Naive thymus-derived CD4-positive, alpha-beta T cell (primary cell): ENCODE data around the gene PARG. TPM values are rescaled to one million over a fixed set of nuclear protein-coding genes. Genes with fewer than 3 reads are reported as not detected.

ENCODE experiments used
- ATAC-seq: fragments of 150-1000 bp; cut with Tn5 transposase; 2 replicates; pipeline ENCODE4 v1.10.0; 2021; ENCODE audit warnings: mild to moderate bottlenecking, moderate library complexity
- CTCF ChIA-PET: fragments of 350-600 bp; sonication (Branson Sonifier 250); formaldehyde crosslinking; loops from one replicate; lab custom pipeline; 2021; ENCODE audit warnings: antibody characterized with exemption; lab: Charles Lee
- POLR2A ChIA-PET: fragments of 350-600 bp; sonication (Branson Sonifier 250); formaldehyde crosslinking; loops from one replicate; lab custom pipeline; 2021; ENCODE audit warnings: antibody characterized with exemption, inconsistent platforms; lab: Charles Lee
- DNase-seq, 9 donors: peaks; one replicate each; pipeline versions ENCODE4 v3.0.0 to v3.0.0-alpha.2; 2020 to 2022; ENCODE audit warnings: mixed read lengths in 1 of 9
- H3K27ac ChIP-seq: one replicate; pipeline ENCODE4 v1.7.0; 2013; ENCODE audit warnings: mild to moderate bottlenecking, low read depth, low read length, moderate library complexity
- H3K27me3 ChIP-seq, 2 donors: one replicate each; pipeline ENCODE4 v1.7.0; 2013; ENCODE audit warnings: low read length in 2 of 2, mild to moderate bottlenecking in 2 of 2, moderate library complexity in 2 of 2; ENCODE audit not compliant: control insufficient read depth in 2 of 2, insufficient read depth in 2 of 2
- H3K36me3 ChIP-seq, 3 experiments: 1 replicate in 2 of 3; 2 replicates in 1 of 3; pipeline ENCODE4 v1.7.0; 2013; ENCODE audit warnings: low read length in 3 of 3, mild to moderate bottlenecking in 3 of 3, moderate library complexity in 1 of 3; ENCODE audit not compliant: insufficient read depth in 3 of 3, control insufficient read depth in 2 of 3
- H3K4me1 ChIP-seq, 2 donors: one replicate each; pipeline ENCODE4 v1.7.0; 2013; ENCODE audit warnings: low read length in 2 of 2, mild to moderate bottlenecking in 2 of 2, moderate library complexity in 1 of 2; ENCODE audit not compliant: control insufficient read depth in 2 of 2, insufficient read depth in 2 of 2
- H3K4me3 ChIP-seq: 2 replicates; pipeline ENCODE4 v1.7.0; 2013; ENCODE audit warnings: mild to moderate bottlenecking, low read length
- H3K9me3 ChIP-seq, 3 experiments: 1 replicate in 2 of 3; 2 replicates in 1 of 3; pipeline ENCODE4 v1.7.0; 2013; ENCODE audit warnings: low read length in 3 of 3; ENCODE audit not compliant: control insufficient read depth in 2 of 3
- H3K27ac Mint-ChIP-seq, 9 donors: one replicate each; pipeline ENCODE4 v1.8.0; 2020 to 2022; ENCODE audit warnings: mixed read lengths in 9 of 9, mild to moderate bottlenecking in 8 of 9, moderate library complexity in 5 of 9, inconsistent platforms in 2 of 9
- H3K27me3 Mint-ChIP-seq, 5 donors: one replicate each; pipeline ENCODE4 v1.8.0; 2021 to 2022; ENCODE audit warnings: mixed read lengths in 5 of 5, mild to moderate bottlenecking in 1 of 5
- H3K36me3 Mint-ChIP-seq, 5 donors: one replicate each; pipeline ENCODE4 v1.8.0; 2020 to 2022; ENCODE audit warnings: mixed read lengths in 5 of 5, mild to moderate bottlenecking in 3 of 5, inconsistent platforms in 1 of 5
- H3K4me1 Mint-ChIP-seq, 7 donors: one replicate each; pipeline ENCODE4 v1.8.0; 2020 to 2022; ENCODE audit warnings: mixed read lengths in 7 of 7, mild to moderate bottlenecking in 3 of 7, inconsistent platforms in 1 of 7
- H3K4me3 Mint-ChIP-seq, 10 donors: one replicate each; pipeline ENCODE4 v1.8.0; 2020 to 2022; ENCODE audit warnings: mild to moderate bottlenecking in 10 of 10, mixed read lengths in 10 of 10, moderate library complexity in 6 of 10, inconsistent platforms in 2 of 10
- H3K9me3 Mint-ChIP-seq, 11 donors: one replicate each; pipeline ENCODE4 v1.8.0; 2020 to 2022; ENCODE audit warnings: mixed read lengths in 11 of 11, mild to moderate bottlenecking in 4 of 11, inconsistent platforms in 1 of 11, moderate library complexity in 1 of 11
- intact Hi-C, 2 donors: fragments of 100-400 bp; cut with micrococcal nuclease; formaldehyde crosslinking; loops; one replicate each; pipeline ENCODE4 v1.15.1; 2023
- polyA plus RNA-seq, 2 donors: library from polyadenylated mRNA; unstranded; fragments of 300-500 nt; fragmentation: Illumina TruSeq; gene quantifications; one replicate each; pipeline ENCODE4 v1.2.3, GENCODE V29; 2021
- total RNA-seq, 6 experiments: library from RNA in 5 of 6; stranded (reverse) in 5 of 6; gene quantifications; 1 replicate in 5 of 6; 2 replicates in 1 of 6; pipeline ENCODE4 v1.2.3 and lab custom pipeline; 2021 to 2026

PARG gene
- total and polyA plus RNA-seq, 7 experiments from 2014 or later = 11.4 to 48.2 (median 33.9) TPM

DNA sequence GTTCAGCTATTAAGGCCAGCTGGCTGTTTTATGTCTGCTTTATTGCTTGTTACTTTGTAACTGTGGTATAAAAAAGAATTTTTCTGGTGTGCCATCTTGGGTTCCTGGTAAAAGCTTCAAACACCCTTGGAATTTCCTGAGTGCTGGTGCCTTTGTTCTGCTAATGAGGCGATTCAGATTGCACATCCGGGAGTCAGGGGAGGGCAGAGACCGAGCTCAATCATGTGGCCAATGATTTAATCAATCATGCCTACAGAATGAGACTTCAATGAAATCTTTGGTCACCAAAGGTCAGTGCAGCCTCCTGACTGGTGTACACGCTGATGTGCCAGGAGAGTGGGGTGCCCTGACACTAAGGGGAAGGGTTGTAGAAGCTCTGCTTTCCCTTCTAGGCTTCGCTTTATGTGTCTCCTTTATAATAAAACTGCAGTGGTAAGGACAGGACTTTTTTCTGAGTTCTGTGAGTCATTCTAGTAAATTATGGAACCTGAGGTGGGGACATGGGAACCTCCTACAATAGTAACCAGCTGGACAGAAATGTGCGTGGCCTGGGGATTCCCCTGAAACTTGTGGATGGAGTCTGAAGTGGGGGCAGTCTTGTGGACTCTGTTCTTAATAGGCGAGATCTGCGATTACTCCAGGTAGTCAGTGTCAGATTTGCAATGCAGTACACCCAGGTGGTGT, 110.3 kb downstream of the PARG start:
- peaks cover 8 to 68% (median 45%) of the 10 kb centered on the region in 5 donors for H3K36me3 Mint-ChIP-seq
- CTCF ChIA-PET = no interaction called here
- H3K9me3 Mint-ChIP-seq = no peaks in the 10 kb centered on the region
- Histone ChIP-seq H3K4me1 (no peaks in the 10 kb centered on the region), H3K27ac (no peak overlapping the region), H3K36me3 (peaks cover 0 to 28% (median 0%) of the 10 kb centered on the region in 3 experiments), H3K4me3 (no peak overlapping the region), H3K9me3 (no peaks in the 10 kb centered on the region), H3K27me3 (no peaks in the 10 kb centered on the region)
- intact Hi-C loops = no loop called here
- H3K27ac Mint-ChIP-seq = no peak overlapping the region
- ATAC-seq = no peak
- no peak for DNase-seq
- H3K4me1 Mint-ChIP-seq = peaks cover 0 to 10% (median 3%) of the 10 kb centered on the region in 7 donors
- H3K27me3 Mint-ChIP-seq = no peaks in the 10 kb centered on the region
- no peak overlapping the region for H3K4me3 Mint-ChIP-seq
- POLR2A ChIA-PET = no interaction called here

DNA sequence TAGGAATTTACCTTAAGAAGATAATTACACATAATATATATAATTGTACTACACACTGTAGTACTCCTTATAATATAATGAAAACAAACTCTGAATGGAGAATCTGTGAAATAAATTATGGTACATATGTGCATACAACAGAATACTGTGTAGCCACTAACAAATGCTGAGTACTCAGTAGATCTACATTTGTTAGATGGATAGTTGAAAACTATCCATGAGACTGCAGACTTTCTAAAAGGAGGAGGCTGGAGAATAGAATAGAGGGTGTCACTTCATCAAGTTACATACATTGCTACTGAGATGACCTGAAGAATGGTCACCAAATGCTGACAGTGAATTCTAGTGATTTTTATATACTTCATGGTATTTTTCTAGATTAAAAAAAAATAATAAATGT, 111.0 kb downstream of the PARG start:
- H3K4me3 Mint-ChIP-seq = no peak overlapping the region
- H3K36me3 ChIP-seq = peaks cover 0 to 30% (median 0%) of the 10 kb centered on the region in 3 experiments
- H3K4me1 Mint-ChIP-seq = peaks cover 0 to 10% (median 3%) of the 10 kb centered on the region in 7 donors
- intact Hi-C loops = no loop called here
- ChIA-PET CTCF (no interaction called here), POLR2A (no interaction called here)
- no peaks in the 10 kb centered on the region for H3K9me3 ChIP-seq
- peaks cover 12 to 74% (median 51%) of the 10 kb centered on the region in 5 donors for H3K36me3 Mint-ChIP-seq
- no peaks in the 10 kb centered on the region for H3K9me3 Mint-ChIP-seq
- H3K27me3 Mint-ChIP-seq = no peaks in the 10 kb centered on the region
- no peaks in the 10 kb centered on the region for H3K27me3 ChIP-seq
- DNase-seq (no peak), ATAC-seq (no peak)
- no peaks in the 10 kb centered on the region for H3K4me1 ChIP-seq
- H3K27ac Mint-ChIP-seq = no peak overlapping the region
- no peak overlapping the region for H3K4me3 ChIP-seq
- no peak overlapping the region for H3K27ac ChIP-seq

DNA sequence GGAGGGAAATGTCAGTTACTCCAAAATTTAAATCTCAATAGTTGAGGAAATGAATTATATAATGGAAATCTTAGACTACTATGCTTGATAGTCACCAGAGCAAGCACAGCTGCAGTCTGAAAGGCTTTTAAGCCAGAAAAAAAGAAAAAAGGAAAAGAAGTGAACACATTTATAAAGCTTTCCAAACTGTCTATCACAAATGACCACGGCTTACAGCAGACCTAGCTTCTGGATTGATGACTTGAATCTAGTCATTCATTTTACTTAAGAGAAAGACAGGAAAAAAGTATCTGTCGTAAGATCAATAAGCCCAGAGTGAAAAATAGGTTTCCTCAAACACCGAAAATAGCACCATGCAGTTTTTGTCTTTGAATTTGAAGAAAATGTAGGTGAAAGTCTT, 111.8 kb downstream of the PARG start:
- no peaks in the 10 kb centered on the region for H3K9me3 Mint-ChIP-seq
- intact Hi-C loops = no loop called here
- peaks cover 0 to 29% (median 0%) of the 10 kb centered on the region in 3 experiments for H3K36me3 ChIP-seq
- no peaks in the 10 kb centered on the region for H3K9me3 ChIP-seq
- ChIA-PET CTCF (no interaction called here), POLR2A (no interaction called here)
- no peaks in the 10 kb centered on the region for H3K27me3 Mint-ChIP-seq
- no peak overlapping the region for H3K27ac ChIP-seq
- ATAC-seq = no peak
- no peak for DNase-seq
- H3K36me3 Mint-ChIP-seq = peaks cover 10 to 76% (median 54%) of the 10 kb centered on the region in 5 donors
- H3K4me3 ChIP-seq = no peak overlapping the region
- H3K27ac Mint-ChIP-seq = peak overlapping the region in 1 of 9 donors; percentile 49
- H3K27me3 ChIP-seq = no peaks in the 10 kb centered on the region
- H3K4me3 Mint-ChIP-seq = no peak overlapping the region
- no peaks in the 10 kb centered on the region for H3K4me1 ChIP-seq
- H3K4me1 Mint-ChIP-seq = peaks cover 0 to 10% (median 3%) of the 10 kb centered on the region in 7 donors

DNA sequence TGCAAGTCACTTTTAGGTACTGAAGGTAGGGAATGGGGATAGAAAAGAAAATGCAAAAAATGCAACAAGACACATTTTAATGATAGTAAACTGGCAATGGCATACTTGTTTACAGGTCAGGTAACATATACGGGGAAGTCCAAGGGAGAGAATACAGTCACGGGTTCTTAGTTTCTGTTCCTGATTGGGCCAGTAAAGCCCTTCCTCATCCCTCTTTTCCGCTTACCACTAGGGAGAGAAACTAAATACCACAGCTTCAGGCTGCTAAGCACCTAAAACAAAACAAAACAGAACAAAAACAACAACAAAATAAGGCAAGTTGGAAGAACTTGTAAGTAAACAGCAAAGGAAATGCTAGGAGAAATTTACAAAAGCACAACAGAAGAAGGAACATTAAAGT, 114.5 kb downstream of the PARG start:
- peaks cover 0 to 10% (median 3%) of the 10 kb centered on the region in 7 donors for H3K4me1 Mint-ChIP-seq
- CTCF ChIA-PET = no interaction called here
- Histone ChIP-seq H3K27ac (no peak overlapping the region), H3K36me3 (peaks cover 0 to 28% (median 0%) of the 10 kb centered on the region in 3 experiments), H3K9me3 (no peaks in the 10 kb centered on the region), H3K4me1 (no peaks in the 10 kb centered on the region), H3K27me3 (no peaks in the 10 kb centered on the region), H3K4me3 (no peak overlapping the region)
- ATAC-seq (no peak), DNase-seq (no peak)
- H3K27ac Mint-ChIP-seq = no peak overlapping the region
- intact Hi-C loops = no loop called here
- no peak overlapping the region for H3K4me3 Mint-ChIP-seq
- POLR2A ChIA-PET = no interaction called here
- peaks cover 10 to 71% (median 60%) of the 10 kb centered on the region in 5 donors for H3K36me3 Mint-ChIP-seq
- no peaks in the 10 kb centered on the region for H3K9me3 Mint-ChIP-seq
- no peaks in the 10 kb centered on the region for H3K27me3 Mint-ChIP-seq

DNA sequence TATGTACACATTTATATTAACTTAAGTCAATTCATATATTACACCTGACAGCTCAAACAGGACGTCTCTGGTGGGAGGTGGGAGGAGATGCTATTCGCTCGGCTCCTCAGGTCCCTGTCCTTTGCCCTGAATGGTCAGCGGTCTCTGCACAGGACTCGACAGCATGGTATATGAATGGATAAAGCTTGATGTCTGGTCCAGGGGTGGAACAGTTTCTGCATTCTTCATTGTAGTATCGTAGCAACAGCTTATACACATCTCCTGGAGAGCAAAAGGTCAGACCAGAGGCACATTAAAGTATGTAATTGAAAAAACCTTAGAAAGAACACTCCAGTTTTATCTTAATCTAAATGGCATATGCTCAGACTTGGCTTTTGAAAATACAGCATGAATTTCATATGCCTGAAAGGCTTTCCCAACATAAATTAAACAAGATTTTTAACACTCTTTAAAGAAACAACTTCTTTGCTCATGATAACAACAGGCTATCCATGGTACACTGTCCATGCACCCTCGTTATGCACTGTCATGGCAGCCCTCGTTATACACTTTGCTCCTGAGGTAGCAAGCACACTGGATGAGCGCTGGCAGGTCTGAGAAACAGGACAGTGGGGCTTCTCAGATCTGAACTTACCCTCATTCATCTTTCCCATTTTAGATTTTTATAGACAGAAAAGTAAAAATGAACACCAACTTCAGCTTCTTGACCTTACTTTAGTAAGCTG, 122.4 kb downstream of the PARG start:
- Histone ChIP-seq H3K27ac (no peak overlapping the region), H3K27me3 (no peaks in the 10 kb centered on the region), H3K4me3 (no peak overlapping the region), H3K9me3 (no peaks in the 10 kb centered on the region), H3K4me1 (no peaks in the 10 kb centered on the region), H3K36me3 (peaks cover 0 to 46% (median 0%) of the 10 kb centered on the region in 3 experiments)
- H3K27me3 Mint-ChIP-seq = no peaks in the 10 kb centered on the region
- peaks cover 15 to 86% (median 72%) of the 10 kb centered on the region in 5 donors for H3K36me3 Mint-ChIP-seq
- no peak overlapping the region for H3K4me3 Mint-ChIP-seq
- POLR2A ChIA-PET = no interaction called here
- H3K4me1 Mint-ChIP-seq = no peaks in the 10 kb centered on the region
- intact Hi-C loops = no loop called here
- no peak overlapping the region for H3K27ac Mint-ChIP-seq
- ATAC-seq (no peak), DNase-seq (no peak)
- CTCF ChIA-PET = no interaction called here
- peaks cover 0 to 5% (median 0%) of the 10 kb centered on the region in 11 donors for H3K9me3 Mint-ChIP-seq

DNA sequence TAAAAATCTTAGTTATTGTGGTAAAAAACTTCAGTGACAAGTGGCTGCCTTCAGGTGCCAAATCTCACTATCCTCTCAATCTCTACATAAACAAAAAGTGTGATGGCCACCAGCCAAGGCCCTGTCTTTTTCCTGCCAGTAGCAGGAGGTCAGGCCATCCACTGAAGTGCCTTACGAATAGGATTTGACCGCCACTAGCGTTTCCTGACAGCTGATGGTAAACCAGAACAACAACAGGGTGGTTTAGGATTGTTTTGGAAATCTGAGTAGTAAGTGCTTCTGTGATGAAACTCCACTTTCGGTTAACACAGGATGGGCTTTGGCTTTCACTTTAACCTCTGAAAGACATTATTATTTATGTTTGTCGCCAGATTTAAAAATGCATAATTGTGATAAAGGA, 124.0 kb downstream of the PARG start:
- Histone ChIP-seq H3K27ac (no peak overlapping the region), H3K4me3 (no peak overlapping the region), H3K9me3 (no peaks in the 10 kb centered on the region), H3K27me3 (no peaks in the 10 kb centered on the region), H3K4me1 (no peaks in the 10 kb centered on the region), H3K36me3 (peaks cover 0 to 46% (median 0%) of the 10 kb centered on the region in 3 experiments)
- ChIA-PET CTCF (interaction anchor here (0.5 kb wide), 1 partner anchor 10 kb away, joined by 3 read pairs; no protein-coding TSS in a partner anchor), POLR2A (no interaction called here)
- DNase-seq (no peak), ATAC-seq (no peak)
- Mint-ChIP-seq H3K27me3 (no peaks in the 10 kb centered on the region), H3K36me3 (peaks cover 14 to 77% (median 67%) of the 10 kb centered on the region in 5 donors), H3K9me3 (peaks cover 0 to 7% (median 0%) of the 10 kb centered on the region in 11 donors), H3K4me3 (no peak overlapping the region), H3K27ac (no peak overlapping the region), H3K4me1 (no peaks in the 10 kb centered on the region)
- intact Hi-C loops = no loop called here
